Sigmoid colon (tissue), 4 donors: ENCODE data around the gene PLEKHD1.

Experiments
- CTCF ChIP-seq, 4 experiments: fragments of 450-650 bp in 3 of 4; fragments of 200-600 bp in 1 of 4; IDR thresholded peaks; one replicate each; pipeline ENCODE4 v1.5.1; 2016 to 2019; ENCODE audit warnings: antibody characterized with exemption in 4 of 4, mild to moderate bottlenecking in 3 of 4, moderate library complexity in 2 of 4
- EP300 ChIP-seq, 4 donors: sonication (generic); formaldehyde crosslinking; IDR thresholded peaks; one replicate each; pipeline ENCODE4 v1.6.1; 2017; ENCODE audit warnings: antibody characterized with exemption in 4 of 4

GRCh38 chr14:69548566-69548965 lies 64.0 kb downstream of the PLEKHD1 start:
- no peak for TF ChIP-seq EP300 (IDR thresholded peaks at IDR 0.05)
- TF ChIP-seq CTCF (IDR thresholded peaks at IDR 0.05) = no peak
